Upper lobe of left lung (tissue), 6 donors: ENCODE data around the gene ZNF674. TPM values are rescaled to one million over a fixed set of nuclear protein-coding genes. Genes with fewer than 3 reads are reported as not detected.
"Not testable (repeated sequence)": the region's sequence is repeated elsewhere in the genome, so short reads cannot be mapped to it uniquely, and the experiment has no call there.

Experiments
- ATAC-seq, 2 donors: fragments of 200-7000 bp; cut with Tn5 transposase; one replicate each; pipeline ENCODE4 v1.9.1; 2022; ENCODE audit warnings: mild to moderate bottlenecking in 2 of 2, moderate library complexity in 2 of 2; ENCODE audit not compliant: low FRiP score in 2 of 2
- DNase-seq, 2 donors: peaks; one replicate each; pipeline ENCODE4 v3.0.0-alpha.2; 2019 to 2020
- H3K27ac ChIP-seq, 4 donors: fragments of 200-600 bp; sonication (generic); one replicate each; pipeline ENCODE4 v1.5.1; 2016 to 2019
- H3K27me3 ChIP-seq, 4 donors: fragments of 200-600 bp; sonication (generic); one replicate each; pipeline ENCODE4 v1.5.1; 2017 to 2019
- H3K36me3 ChIP-seq, 4 donors: fragments of 200-600 bp; sonication (generic); one replicate each; pipeline ENCODE4 v1.5.1; 2016 to 2019
- H3K4me1 ChIP-seq, 4 donors: fragments of 200-600 bp; sonication (generic); one replicate each; pipeline ENCODE4 v1.5.1; 2018 to 2019
- H3K4me3 ChIP-seq, 4 donors: fragments of 200-600 bp; sonication (generic); one replicate each; pipeline ENCODE4 v1.5.1; 2017 to 2019; ENCODE audit warnings: mild to moderate bottlenecking in 2 of 4, moderate library complexity in 1 of 4
- H3K9me3 ChIP-seq, 4 donors: fragments of 200-600 bp; sonication (generic); one replicate each; pipeline ENCODE4 v1.5.1; 2018 to 2019
- CTCF ChIP-seq, 6 experiments: fragments of 450-650 bp in 4 of 6; fragments of 200-600 bp in 2 of 6; sonication (generic) in 2 of 6; IDR thresholded peaks; one replicate each; pipeline ENCODE4 v1.5.1; 2016 to 2019; ENCODE audit warnings: antibody characterized with exemption in 6 of 6
- EP300 ChIP-seq, 4 donors: sonication (generic); formaldehyde crosslinking; IDR thresholded peaks; one replicate each; pipeline ENCODE4 v1.5.1; 2017; ENCODE audit warnings: antibody characterized with exemption in 4 of 4, control low read depth in 2 of 4
- POLR2A ChIP-seq, 4 donors: fragments of 450-650 bp; IDR thresholded peaks; one replicate each; pipeline ENCODE4 v1.5.1; 2016 to 2017; ENCODE audit warnings: antibody characterized with exemption in 4 of 4, mild to moderate bottlenecking in 2 of 4
- POLR2AphosphoS5 ChIP-seq, 2 donors: sonication (generic); formaldehyde crosslinking; IDR thresholded peaks; one replicate each; pipeline ENCODE4 v1.5.1; 2017; ENCODE audit warnings: antibody characterized with exemption in 2 of 2
- WGBS, 2 donors: methylation state at CpG; one replicate each; pipeline ENCODE4 v1.1.5; 2017 to 2018; 5-methylcytosine and 5-hydroxymethylcytosine counted together
- total RNA-seq, 6 donors: library from RNA; depleted of rRNA in 4 of 6; stranded (reverse); fragments of >200 nt in 4 of 6; gene quantifications; one replicate each; pipeline versions ENCODE4 v1.1.0 to v1.2.1, GENCODE V29; 2016 to 2021
- donor health status: DM: no; HTN: no; CAD: no; lungs with moderate emphysema.
- donor health status: DM: no; HTN: yes; CAD: no; lungs with severe emphysema.

ZNF674 gene
- total RNA-seq, 6 donors from 2014 or later: 3.0 to 11.5 (median 4.0) TPM

- H3K27ac ChIP-seq: no peak overlapping the region
- no peak overlapping the region for H3K4me3 ChIP-seq
- WGBS, 2 donors: 83 to 94% methylated on average over 10 of the region's 10 CpGs
- DNase-seq: no peak
- H3K27me3 ChIP-seq: no peaks in the 10 kb centered on the region
- TF ChIP-seq POLR2AphosphoS5 (IDR thresholded peaks at IDR 0.05) (no peak), CTCF (IDR thresholded peaks at IDR 0.05) (no peak), EP300 (IDR thresholded peaks at IDR 0.05) (no peak), POLR2A (IDR thresholded peaks at IDR 0.05) (no peak)
- ATAC-seq: no peak
- no peaks in the 10 kb centered on the region for H3K4me1 ChIP-seq
- peaks cover 0 to 24% (median 2%) of the 10 kb centered on the region in 4 donors for H3K9me3 ChIP-seq
- no peaks in the 10 kb centered on the region for H3K36me3 ChIP-seq
Observed at GRCh38 chrX:46488712-46489111, 56.5 kb downstream of the ZNF674 start.

GRCh38 chrX:46485897-46486296 is 59.3 kb downstream of the ZNF674 start:
- Histone ChIP-seq H3K9me3 (peaks cover 0 to 24% (median 0%) of the 10 kb centered on the region in 4 donors), H3K27me3 (no peaks in the 10 kb centered on the region), H3K36me3 (no peaks in the 10 kb centered on the region), H3K4me1 (no peaks in the 10 kb centered on the region), H3K4me3 (no peak overlapping the region), H3K27ac (no peak overlapping the region)
- WGBS, 2 donors: 73% methylated on average over 8 of the region's 8 CpGs; no CpG with 5 or more reads in 1 of the 2 donors
- DNase-seq: no peak
- no peak for ATAC-seq
- no peak for TF ChIP-seq CTCF (IDR thresholded peaks at IDR 0.05)
- TF ChIP-seq POLR2AphosphoS5 (IDR thresholded peaks at IDR 0.05): no peak
- no peak for TF ChIP-seq EP300 (IDR thresholded peaks at IDR 0.05)
- no peak for TF ChIP-seq POLR2A (IDR thresholded peaks at IDR 0.05)

- WGBS, 2 donors: 84 to 100% methylated on average over 2 of the region's 2 CpGs
- H3K4me1 ChIP-seq, H3K4me3 ChIP-seq, ATAC-seq, H3K27ac ChIP-seq, DNase-seq, H3K27me3 ChIP-seq, H3K36me3 ChIP-seq: not testable (repeated sequence)
- H3K9me3 ChIP-seq: peaks cover 0 to 34% (median 0%) of the 10 kb centered on the region in 4 donors
Observed at GRCh38 chrX:46478634-46479033, 66.6 kb downstream of the ZNF674 start.

- Histone ChIP-seq H3K36me3 (peaks cover 0 to 10% (median under 1%) of the 10 kb centered on the region in 4 donors), H3K27ac (no peak overlapping the region), H3K4me3 (no peak overlapping the region), H3K4me1 (no peaks in the 10 kb centered on the region), H3K9me3 (peaks cover 0 to 30% (median 0%) of the 10 kb centered on the region in 4 donors), H3K27me3 (no peaks in the 10 kb centered on the region)
- no peak for DNase-seq
- ATAC-seq: no peak
- TF ChIP-seq POLR2A (IDR thresholded peaks at IDR 0.05) (no peak), CTCF (IDR thresholded peaks at IDR 0.05) (no peak), POLR2AphosphoS5 (IDR thresholded peaks at IDR 0.05) (no peak), EP300 (IDR thresholded peaks at IDR 0.05) (no peak)
- WGBS, 2 donors: 0 to 36% methylated on average over 1 to 2 of the region's 2 CpGs
Observed at GRCh38 chrX:46477435-46477834, 67.8 kb downstream of the ZNF674 start.

- peaks cover 0 to 12% (median 5%) of the 10 kb centered on the region in 4 donors for H3K36me3 ChIP-seq
- no peak overlapping the region for H3K27ac ChIP-seq
- H3K4me1 ChIP-seq: peaks cover 0 to 5% (median 0%) of the 10 kb centered on the region in 4 donors
- H3K9me3 ChIP-seq: no peaks in the 10 kb centered on the region
- no peak for DNase-seq
- H3K4me3 ChIP-seq: no peak overlapping the region
- TF ChIP-seq POLR2A (IDR thresholded peaks at IDR 0.05) (no peak), CTCF (IDR thresholded peaks at IDR 0.05) (no peak), POLR2AphosphoS5 (IDR thresholded peaks at IDR 0.05) (no peak)
- no peaks in the 10 kb centered on the region for H3K27me3 ChIP-seq
- 38 to 55% methylated on average over 1 of the region's 1 CpG for WGBS, 2 donors
- no peak for ATAC-seq
Observed at GRCh38 chrX:46465203-46465602, 80.0 kb downstream of the ZNF674 start.
